ENCODE data around the gene LRRC74A.

LRRC74A gene

DNA sequence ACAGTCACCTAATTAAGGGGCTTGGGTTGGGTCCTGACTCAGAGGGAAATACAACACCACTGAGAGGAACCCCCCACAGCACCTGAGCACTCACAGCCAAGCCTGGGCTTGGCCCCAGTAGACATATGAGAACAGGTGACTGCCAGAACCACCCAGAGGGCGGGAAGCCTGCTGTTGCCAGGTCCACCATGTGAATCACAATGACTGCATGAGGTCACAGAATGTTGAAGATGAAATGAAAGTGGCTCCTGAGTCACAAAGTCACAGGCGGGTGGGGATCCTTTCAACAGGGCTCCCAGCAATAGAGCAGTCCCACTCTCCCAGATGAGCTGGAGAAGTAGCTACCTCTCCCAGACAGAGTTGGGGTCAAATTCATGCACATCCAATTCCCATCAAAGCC is at the start of gene LRRC74A:
TSS of gene LRRC74A (plus strand) at position 287 of the 400 bp plus-strand sequence. CDS start 290 bp downstream, outside the sequence.
- no peak for DNase-seq (ENCODE audit: low read depth)

DNA sequence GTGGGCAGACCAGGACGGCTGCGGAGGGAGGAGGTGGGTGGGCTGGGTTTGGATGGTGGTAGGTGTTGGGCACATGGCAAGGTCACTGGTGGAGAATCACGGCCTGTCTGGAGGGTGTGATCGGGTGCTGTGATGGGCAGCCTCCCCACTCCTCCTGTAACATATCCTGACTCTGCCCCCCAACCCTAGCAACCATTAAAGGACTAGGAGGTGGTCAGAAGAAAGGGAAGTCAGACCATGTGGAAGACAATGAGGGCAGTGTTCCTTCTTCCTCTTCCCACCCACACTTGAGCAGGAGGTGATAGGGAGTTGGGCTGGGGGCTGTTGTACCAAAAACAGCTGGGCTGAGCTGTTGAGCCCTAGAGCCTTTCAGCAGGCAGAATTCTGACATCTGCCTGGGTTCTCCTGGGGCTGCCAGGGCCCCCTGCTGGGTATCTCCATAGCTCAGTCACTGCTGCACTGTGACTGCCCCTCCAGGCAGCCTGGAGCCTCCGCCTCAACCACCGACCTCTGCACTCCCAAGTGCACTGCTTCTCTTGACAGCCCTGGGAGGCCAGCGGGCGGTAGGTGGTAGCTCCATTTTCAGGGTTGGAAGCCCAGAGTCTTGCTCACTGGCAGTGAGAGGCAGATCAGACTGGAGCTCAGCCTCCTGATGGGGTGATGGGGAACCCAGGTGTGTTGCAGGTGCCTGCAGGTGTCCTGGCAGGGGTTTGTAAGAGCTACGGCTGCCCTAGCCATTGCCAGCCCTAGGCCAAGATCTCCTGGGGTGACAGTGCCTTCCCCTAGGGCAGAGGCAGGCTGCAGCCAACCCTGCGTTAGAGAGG is 49.6 kb upstream of the LRRC74A start:
- no peak for DNase-seq (ENCODE audit: low read depth)

DNA sequence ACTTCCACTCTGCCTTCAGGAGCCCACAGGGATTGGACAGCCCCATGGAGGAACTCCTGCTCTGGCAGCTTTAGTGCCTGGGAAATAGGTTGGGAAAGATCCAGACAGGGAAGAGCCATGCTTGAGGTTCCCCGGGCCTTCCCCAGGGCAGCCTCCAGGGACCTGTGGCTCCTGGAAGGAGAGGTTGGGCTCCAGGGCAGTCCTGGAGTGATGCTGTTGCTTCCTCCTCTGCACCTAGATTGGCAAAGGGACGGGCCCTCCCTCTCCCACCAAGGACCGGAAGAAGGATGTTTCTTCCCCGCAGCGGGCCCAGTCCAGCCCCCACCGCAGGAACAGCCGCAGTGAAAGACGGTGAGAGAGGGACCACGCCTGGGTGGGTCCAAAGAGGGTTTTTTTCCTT is 48.5 kb upstream of the LRRC74A start:
- no peak for DNase-seq (ENCODE audit: low read depth)

GRCh38 chr14:76778546-76779215 is 47.5 kb upstream of the LRRC74A start:
- no peak for DNase-seq (ENCODE audit: low read depth)

- no peak for DNase-seq (ENCODE audit: low read depth)
Measured at GRCh38 chr14:76779221-76780057, 46.8 kb upstream of the LRRC74A start.

DNA sequence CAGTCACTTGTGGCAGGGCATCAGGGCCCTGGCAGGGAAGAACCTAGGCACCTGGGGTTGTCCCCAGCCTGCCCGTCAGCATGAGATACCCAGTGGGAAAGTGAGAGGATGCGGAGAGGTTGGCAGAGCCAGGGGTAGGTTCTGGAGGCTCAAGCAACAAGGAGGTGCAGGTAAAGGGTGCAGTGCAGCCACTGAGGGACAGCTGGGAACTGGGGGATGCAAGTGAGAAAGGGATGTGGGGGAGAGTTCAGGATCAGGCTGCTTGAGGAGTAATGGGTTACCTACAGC is 46.2 kb upstream of the LRRC74A start:
- DNase-seq (ENCODE audit: low read depth), result no peak

DNA sequence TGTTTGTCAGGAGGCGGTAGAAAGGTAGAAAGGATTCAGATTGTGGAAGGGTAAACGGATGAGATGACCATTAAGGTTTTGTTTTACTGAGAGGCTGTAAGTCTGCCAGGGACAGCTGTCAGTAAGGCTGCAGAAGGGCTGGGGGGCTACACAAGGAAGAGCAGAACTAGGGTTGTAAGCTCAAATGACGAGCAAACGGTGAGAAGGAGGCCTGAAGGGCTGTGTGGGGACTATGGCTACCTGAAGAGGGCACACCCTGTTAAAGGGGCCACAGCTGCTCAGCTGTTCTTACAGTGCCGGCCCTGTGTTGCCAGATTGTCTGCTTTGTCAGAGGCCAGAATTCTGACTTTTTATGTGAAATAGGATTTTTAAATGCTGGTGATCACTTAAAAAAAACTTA is 45.8 kb upstream of the LRRC74A start:
- no peak for DNase-seq (ENCODE audit: low read depth)

GRCh38 chr14:76780875-76781647 is 45.1 kb upstream of the LRRC74A start:
- DNase-seq (ENCODE audit: low read depth), result no peak

GRCh38 chr14:76781648-76782051 is 44.6 kb upstream of the LRRC74A start:
- no peak for DNase-seq (ENCODE audit: low read depth)

DNA sequence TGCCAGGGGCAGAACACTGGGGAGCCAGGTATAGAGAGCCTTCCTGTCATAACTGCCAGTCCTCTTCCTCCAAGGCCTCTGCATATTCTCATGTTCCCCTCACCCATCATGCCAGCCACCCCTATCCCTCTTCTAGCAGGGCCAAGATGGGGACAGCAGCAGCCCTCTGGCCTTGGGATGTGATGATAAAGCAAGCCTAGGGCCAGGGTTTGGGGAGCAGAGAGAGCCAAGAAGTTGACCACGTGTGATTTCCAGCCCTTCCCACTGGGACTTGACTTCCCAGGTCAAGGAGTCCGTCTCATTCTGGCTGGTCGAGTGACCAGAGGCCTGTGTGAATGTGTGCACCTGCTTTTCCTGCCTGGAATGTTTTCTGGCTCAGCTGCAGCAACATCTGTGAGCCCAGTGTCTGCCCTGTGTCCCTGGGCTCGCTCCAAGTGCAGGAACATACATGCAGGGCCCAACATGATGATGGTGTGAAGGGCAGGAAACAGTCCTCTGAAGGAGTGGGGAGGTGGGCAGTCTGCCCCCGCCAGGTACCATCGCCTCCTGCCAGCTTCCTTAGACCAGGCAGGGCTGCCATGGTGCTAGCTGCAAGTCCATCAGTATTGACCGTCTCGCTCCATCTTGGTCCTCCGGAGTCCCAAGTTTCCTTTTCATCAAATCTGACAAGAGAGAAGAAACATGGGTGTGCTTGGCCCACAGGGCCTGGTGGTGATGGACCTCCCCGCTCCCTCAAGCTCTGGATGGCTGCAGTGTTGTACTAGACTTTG is 43.9 kb upstream of the LRRC74A start:
- no peak for DNase-seq (ENCODE audit: low read depth)

DNA sequence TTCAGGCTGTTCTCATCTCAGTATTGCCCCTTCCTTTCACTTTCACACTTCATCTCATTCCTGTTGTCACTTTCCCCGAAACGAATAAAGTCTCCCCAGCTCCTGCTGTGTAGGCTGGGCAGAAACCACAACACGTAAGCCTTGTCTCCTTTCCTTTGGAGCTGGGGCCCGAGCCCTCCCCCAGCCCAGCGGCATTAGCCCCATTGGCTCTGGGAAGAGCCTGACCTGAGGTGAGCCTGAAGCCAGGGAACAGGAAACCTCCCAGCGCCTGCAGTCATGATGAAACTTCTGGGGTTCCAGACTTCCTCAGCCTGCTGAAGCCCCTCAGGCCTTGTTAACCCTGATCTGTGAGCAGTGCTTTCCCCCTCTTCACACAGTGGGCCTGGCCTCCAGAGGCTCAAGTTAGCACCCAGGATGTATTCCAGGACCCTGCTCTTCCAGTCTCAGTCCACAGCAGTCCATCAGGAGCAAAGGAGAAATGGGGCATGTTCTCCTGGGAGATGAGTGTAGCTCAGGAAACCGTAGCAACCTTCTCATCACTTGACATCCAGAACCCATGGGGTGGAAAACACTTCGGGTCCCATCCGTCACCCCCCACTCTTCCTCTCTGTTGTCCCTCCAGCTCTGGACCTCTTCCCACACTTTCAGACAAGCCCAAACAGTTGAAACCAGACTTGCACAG is 43.2 kb upstream of the LRRC74A start:
- DNase-seq (ENCODE audit: low read depth), result no peak

GRCh38 chr14:76784266-76784874 is 41.8 kb upstream of the LRRC74A start:
- no peak for DNase-seq (ENCODE audit: low read depth)

- peak; percentile 37 for DNase-seq (ENCODE audit: low read depth)
Measured at GRCh38 chr14:76784881-76785280, 41.3 kb upstream of the LRRC74A start.

- DNase-seq (ENCODE audit: low read depth), result no peak
Measured at GRCh38 chr14:76786601-76787000, 39.6 kb upstream of the LRRC74A start.

DNA sequence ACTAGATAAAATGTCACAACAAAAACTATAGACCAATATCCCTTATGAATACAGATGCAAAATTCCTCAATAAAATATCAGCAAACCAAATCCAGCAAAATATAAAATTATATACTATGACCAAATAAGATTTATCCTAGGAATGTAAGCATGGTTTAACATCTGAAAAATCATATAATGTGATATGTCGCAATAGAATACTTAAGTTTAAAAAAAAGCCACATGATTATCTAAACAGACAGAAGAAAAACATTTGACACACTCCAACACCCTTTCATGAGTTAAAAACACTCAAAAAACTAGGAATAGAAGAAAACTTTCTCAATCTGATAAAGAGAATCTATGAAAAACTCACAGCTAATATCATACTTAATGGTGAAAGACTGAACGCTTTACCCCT is 33.8 kb upstream of the LRRC74A start:
- no peak for DNase-seq (ENCODE audit: low read depth)

GRCh38 chr14:76793324-76793723 is 32.9 kb upstream of the LRRC74A start:
- DNase-seq (ENCODE audit: low read depth), result no peak

DNA sequence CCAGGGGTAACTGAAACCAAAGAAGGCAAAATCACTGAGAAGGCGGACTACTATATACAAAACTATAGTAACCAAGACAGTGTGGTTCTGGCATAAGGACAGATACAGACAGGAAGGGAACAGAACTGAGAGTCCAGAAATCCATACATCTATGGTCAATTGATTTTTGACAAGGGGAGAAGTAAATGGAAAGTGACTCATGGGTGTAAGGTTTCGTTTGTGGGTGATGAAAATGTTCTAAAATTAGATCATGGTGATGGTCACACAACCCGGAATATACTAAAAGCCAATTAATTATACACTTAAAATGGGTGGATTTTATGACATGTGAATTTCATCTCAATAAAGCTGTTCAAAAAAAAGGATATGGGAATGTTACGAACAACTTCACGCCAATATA is 32.3 kb upstream of the LRRC74A start:
- DNase-seq (ENCODE audit: low read depth), result no peak

GRCh38 chr14:76806446-76806845 is 19.8 kb upstream of the LRRC74A start:
- no peak for DNase-seq (ENCODE audit: low read depth)

DNA sequence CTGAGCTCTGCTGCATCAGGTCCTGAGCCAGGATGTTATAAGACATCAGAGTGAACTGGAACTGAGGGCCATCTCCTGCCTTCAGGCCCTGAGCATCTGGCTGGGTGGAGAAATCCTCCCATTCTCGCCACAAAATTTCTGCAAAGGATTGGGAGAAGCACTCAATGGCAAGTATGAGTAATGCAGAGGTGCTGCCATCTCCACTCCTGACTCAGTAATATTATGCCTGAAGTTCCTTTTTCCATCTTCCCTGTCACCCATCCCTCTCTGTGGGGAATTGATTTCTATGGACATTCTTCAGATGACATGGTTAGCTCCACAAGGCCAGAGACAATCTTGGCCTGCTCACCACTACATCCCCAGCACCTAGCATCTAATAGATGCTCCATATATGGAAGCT is 18.2 kb upstream of the LRRC74A start:
- no peak for DNase-seq (ENCODE audit: low read depth)

- no peak for DNase-seq (ENCODE audit: low read depth)
Measured at GRCh38 chr14:76808990-76809389, 17.2 kb upstream of the LRRC74A start.
